Jurkat, Clone E6-1 (cell line): Measurements from ENCODE around the gene LGALS1.
"Not testable (repeated sequence)": the region's sequence is repeated elsewhere in the genome, so short reads cannot be mapped to it uniquely, and the experiment has no call there.

Source experiments
- DNase-seq: peaks from one replicate; pipeline ENCODE4 v3.0.0-alpha.2; 2011; ENCODE audit warnings: low read depth, low spot score
- H3K4me3 ChIP-seq: 2 replicates; pipeline ENCODE4 v1.5.1; 2011; ENCODE audit warnings: mild to moderate bottlenecking, low read length, control low read depth, moderate library complexity

The LGALS1 gene

DNA sequence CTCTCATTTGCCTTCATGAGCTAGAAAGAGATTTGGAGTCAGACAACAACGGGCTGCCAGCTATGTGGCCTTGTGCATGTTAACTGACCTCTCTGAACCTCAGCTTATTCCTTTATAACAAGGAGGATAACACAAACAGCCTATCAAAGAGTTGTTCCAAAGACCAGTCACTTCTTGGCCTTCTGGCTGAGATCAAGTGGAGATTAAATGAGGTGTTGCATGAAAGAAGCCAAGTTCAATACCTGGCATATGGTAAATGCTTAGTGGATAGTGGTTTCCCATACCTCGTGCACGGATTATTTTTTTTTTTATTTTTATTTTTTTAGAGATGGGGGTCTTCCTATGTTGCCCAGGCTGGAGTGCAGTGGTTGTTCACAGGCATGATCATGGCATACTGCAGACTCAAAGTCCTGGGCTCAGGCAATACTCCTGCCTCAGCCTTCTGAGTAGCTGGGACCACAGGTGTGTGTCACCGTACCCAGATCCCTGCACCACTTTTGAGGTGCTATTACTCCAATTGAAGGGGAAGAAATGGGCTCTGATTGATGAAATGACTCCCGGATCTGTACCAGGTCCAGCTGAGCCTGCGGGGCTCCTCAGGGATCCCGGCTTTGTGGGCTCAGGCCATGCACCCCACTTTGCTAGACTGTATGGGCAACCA lies 4.9 kb downstream of the LGALS1 start:
- no peak overlapping the region for H3K4me3 ChIP-seq
- DNase-seq = no peak

DNA sequence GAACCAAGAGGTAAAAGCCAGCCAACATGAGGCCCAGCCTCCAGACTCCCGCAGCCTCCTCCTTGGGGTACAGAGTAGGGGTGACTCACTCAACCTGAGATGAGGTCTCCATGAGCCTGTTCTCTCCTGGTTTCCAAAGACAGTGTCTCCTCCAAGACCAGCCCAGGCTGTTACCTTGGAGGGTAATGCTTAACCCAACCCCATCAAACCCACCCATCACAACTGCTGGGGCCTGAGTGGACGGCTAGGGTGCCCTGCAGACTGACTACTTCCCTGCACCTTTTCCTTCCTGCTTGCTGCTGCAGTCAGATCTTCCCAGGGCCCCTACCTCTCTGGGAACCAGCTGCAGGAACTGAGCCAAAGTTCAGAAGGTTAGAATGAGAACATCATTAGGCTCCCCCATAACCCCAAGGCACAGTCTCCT lies 5.6 kb downstream of the LGALS1 start:
- DNase-seq = no peak
- H3K4me3 ChIP-seq = no peak overlapping the region

DNA sequence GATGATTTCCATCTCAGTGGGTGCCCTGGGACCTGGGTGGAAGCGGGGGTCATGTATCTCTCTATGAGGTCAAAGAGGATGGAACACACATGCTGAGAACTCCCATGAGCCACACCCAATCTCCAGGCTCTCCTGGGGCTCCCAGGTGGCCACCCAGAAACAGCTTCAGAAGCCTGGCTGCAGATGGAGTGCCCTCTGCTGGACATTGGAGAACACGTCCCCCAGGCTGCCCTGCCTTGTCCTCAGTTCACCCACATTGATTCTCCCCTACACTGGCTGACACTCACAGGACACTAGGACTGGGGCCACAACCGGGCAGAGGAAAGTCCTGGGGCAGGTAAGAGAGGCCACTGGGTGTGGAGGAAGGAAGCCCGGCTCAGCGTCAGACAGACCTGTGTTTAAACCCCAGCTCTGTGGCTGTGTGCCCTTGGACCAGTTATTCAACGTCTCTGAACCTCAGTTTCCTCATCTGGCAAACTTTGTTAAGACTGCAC lies 6.2 kb downstream of the LGALS1 start:
- peak; percentile 61 for DNase-seq
- no peak overlapping the region for H3K4me3 ChIP-seq

DNA sequence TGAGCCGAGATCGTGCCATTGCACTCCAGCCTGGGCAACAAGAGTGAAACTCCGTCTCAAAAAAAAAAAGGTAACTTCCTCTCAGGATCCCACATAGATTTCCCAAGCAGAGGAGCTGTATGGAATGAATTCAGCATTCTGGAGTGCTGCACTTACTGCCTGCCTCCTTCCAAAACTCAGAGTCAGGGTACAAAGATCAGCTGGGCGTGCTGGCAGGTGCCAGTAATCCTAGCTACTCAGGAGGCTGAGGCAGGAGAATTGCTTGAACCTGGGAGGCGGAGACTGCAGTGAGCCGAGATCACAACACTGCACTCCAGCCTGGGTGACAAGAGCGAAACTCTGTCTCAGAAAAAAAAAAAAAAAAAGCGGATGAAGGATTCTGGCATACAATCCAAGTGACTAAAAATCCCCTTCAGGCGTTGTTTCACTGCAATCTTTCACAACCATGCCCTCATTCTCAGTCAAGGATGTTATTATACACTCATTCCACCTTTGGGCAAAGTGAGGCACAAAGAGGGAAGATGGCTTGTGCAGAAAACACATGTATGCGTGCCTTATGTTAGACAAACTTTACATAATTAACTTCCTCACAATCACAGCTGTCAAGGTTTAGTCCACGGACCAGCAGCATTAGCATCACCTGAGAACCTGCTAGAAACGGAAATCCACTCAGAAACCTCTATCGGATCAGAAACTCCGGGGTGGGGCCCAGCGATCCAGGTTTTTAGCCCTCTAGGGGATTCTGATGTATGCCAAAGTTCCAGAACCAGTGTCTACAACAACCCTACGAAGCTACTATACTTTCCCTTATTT lies 9.6 kb downstream of the LGALS1 start:
- no peak for DNase-seq
- no peak overlapping the region for H3K4me3 ChIP-seq

DNA sequence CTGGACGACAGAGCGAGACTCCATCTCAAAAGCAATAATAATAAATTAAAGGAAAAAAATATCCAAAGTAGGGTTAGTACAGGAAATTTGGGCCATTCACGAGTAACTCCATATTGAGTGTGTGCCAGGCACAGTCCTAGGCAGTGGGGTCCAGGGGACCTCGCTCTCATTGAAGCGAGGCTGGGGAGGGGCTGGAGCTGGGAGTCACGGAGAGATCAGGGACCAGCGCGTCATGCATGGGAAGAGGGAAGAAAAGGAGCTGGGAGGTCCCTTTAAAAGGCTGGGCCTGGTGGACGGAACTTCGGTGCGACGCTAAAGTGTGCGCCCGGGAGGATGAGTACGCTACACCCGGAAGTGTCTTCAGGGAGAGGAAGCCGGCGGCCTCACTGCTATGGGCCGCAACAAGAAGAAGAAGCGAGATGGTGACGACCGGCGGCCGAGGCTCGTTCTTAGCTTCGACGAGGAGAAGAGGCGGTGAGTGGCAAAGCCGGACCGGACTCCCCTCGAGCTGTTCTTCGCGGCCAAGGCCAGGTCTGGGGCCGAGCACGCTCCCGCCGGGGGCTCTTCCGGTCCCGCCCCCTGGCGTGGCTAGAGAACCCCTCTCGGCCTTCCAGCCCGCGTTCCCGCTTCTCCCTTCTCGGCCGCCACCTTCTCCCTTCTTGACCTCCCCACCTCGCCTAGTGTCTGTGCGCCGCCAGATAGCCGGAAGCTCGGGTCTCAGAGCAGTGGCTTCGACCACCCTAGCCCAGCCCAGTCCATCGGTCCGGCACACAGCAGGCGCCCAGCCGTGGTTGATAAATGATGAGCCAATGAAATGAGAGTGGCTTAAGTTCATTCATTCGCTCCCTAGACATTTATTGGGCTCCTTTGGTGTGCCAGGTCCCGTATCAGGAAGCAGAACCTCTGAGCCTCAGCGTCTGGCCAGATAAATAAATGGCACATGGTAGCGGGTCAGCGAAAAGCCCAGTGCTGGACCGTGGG lies 10.9 kb downstream of the LGALS1 start, which contains the start of gene NOL12:
NOL12 (plus strand) TSS at position 342 of the 981 bp plus-strand sequence; CDS start at position 392, 50 bp downstream.
- DNase-seq = peak; percentile 86
- H3K4me3 ChIP-seq = peak within 1 kb of the TSS; percentile 72

DNA sequence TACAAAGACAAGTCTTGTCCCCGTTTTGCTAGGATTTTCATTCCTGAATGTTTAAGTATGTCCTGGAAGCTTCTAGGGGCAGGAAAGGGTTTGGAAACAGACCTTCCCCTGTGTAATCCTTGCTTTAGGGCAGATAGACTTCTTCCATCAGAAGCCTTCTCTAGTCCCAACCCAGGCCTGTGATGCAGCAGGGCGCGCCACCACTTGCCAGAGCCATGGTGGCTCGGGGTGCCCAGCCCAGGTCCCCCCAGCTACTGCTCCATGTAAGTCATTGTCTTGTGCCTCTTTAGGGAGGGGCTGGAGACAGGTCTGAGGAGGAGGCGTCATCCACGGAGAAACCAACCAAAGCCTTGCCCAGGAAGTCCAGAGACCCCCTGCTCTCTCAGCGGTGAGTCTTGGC lies 15.0 kb downstream of the LGALS1 start:
- no peak for DNase-seq
- no peak overlapping the region for H3K4me3 ChIP-seq

DNA sequence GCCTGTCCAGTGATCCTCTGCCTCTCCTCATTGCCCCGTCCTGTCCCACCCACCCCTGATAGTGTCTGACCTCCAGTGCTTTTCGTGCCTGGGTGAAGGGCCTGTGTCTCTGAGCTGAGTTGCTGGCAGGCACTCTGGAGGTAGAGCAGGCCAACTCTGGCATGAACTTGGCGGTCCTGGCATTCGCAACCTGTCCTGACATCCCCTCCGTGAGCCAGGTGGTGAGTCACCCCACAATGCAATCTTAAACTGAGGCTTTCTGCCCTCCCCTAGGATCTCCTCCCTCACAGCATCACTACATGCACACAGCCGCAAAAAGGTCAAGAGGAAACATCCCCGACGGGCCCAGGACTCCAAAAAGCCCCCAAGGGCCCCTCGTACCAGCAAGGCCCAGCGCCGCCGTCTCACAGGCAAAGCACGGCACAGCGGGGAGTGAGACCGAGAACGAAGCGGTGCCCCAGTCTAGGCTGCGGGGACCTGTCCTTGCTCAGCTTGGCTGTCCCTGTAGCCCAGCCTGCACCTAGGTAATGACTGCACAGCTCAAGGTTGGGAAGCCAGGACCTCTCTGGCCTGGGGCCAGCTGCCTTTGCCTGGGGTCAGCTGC lies 15.6 kb downstream of the LGALS1 start:
- H3K4me3 ChIP-seq = no peak overlapping the region

DNA sequence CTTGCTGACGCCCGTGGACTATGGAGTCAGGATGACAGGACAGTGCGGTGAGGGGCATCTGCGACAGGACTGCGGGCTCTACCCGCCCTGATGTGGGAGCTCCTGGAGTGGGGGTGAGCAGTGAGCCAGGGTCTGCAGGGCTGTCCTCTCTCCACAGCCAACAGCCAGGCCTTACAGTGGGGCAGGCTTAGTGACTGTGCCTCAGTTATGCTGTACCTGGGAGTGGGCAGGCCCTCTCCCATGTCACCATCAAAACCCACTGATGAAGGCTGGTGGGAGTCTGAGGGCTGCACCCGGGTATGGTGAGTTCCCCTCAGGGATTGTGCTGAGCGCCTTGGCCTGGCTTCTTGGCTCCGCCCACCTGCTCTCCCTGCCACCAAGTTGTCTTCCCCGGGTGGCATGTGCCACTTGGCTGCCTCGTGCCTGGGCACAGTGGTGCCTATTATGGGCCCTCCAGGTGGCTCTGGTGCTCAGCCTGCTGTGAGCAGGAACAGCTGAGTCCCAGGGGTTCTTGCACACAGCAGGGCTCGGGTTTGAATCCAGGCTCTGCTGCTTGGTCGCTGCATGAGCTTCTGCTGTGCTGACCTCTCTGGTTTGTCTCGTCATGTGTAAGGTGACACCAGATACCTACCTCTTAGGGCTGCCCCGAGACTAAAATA lies 17.3 kb downstream of the LGALS1 start:
- H3K4me3 ChIP-seq = no peak overlapping the region
- DNase-seq = no peak

More for the DNA sequence above, 15.6 kb downstream of the LGALS1 start:
- no peak for DNase-seq

DNA sequence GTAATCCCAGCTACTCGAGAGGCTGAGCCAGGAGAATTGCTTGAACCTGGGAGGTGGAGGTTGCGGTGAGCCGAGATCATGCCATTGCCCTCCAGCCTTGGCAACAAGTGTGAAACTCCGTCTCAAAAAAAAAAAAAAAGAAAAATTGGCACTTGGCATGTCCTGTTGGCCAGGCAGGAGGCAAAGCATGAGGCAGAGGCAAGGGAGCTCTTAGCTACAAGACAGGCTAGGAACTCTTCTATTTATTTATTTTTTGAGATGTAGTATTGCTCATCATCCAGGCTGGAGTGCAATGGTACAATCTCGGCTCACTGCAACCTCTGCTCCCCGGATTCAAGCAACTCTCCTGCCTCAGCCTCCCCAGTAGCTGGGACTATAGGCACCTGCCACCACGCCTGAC lies 18.7 kb downstream of the LGALS1 start:
- DNase-seq = not testable (repeated sequence)

DNA sequence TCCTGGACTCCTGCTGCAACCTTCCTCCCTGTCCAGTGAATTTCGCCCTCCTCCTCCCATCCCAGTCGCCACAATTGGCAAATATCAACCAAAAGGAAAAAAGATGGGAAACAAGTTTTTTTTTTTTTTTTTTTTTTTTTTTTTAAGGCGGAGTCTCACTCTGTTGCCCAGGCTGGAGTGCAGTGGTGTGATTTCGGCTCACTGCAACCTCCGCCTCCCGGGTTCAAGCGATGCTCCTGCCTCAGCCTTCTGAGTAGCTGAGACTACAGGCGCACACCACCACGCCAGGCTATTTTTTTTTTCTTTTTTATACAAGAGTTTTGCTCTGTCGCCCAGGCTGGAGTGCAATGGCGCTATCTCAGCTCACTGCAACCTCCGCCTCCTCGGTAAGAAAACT lies 20.8 kb downstream of the LGALS1 start:
- H3K4me3 ChIP-seq, DNase-seq: not testable (repeated sequence)

More for the DNA sequence above, 18.7 kb downstream of the LGALS1 start:
- not testable (repeated sequence) for H3K4me3 ChIP-seq

DNA sequence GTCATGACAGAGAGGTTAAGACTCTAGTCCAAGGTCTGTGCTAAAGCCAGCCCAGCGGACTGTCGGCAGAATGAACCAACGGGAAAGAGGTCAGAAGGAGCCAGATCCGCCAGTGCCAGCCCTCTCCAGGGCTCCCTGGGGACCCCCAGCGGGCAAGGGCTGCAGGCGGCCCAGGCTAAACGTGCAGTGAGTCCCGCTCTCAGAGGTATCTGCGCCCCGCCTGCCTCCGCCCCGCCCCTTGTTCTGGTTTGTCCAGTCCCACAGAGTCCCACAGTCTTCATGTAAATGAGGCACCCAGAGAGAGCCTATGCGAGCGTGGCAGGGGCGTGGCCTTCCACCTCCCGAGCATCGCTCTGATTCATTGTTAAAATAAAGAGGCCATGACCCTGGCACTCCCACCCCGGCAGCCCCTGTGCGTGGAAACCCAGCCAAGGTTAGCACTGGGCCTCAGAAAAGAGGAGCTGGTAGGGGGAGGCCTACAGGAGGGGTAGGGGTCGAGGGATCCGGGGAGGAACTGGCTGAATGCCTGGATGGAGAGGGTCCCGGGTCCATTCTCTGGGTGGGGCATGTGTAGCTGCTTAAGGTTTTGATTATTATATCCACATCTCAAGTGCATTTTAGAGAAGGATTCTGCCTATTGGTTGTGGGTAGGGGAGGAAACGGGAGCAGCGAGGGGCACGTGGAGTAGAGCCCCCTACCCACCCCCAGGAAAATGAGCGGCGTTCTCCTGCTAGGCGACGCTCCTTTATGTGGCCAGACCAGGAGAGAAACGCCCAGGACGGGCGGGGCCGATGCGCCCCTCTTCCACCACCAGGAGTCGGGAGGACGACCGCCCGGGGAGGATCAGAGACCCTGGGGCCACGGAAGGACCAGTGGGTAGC lies 21.5 kb downstream of the LGALS1 start, which contains the start of gene TRIOBP:
TRIOBP (plus strand) TSS at position 392 of the 881 bp plus-strand sequence. CDS start 4,318 bp downstream, outside the sequence.
- peak; percentile 78 for DNase-seq

DNA sequence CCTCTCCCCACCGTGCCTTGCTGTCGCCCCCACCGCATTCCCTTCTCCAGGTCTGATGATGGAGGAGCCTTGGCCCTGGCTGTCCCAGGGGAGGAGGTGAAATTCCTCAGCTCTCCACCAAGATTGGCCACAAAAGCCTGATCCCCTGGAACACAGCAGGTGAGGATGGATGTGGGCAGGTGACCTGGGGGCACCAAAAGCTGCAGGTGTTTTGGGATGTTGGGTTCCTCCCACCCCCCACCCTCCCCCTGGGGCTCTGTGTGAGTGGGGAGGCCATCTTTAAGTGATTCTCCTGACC lies 22.1 kb downstream of the LGALS1 start:
- no peak overlapping the region for H3K4me3 ChIP-seq

More for the DNA sequence above, 21.5 kb downstream of the LGALS1 start, which contains the start of gene TRIOBP:
- peak within 1 kb of the TSS; percentile 7; the same call in 1 of the 2 replicates for H3K4me3 ChIP-seq

DNA sequence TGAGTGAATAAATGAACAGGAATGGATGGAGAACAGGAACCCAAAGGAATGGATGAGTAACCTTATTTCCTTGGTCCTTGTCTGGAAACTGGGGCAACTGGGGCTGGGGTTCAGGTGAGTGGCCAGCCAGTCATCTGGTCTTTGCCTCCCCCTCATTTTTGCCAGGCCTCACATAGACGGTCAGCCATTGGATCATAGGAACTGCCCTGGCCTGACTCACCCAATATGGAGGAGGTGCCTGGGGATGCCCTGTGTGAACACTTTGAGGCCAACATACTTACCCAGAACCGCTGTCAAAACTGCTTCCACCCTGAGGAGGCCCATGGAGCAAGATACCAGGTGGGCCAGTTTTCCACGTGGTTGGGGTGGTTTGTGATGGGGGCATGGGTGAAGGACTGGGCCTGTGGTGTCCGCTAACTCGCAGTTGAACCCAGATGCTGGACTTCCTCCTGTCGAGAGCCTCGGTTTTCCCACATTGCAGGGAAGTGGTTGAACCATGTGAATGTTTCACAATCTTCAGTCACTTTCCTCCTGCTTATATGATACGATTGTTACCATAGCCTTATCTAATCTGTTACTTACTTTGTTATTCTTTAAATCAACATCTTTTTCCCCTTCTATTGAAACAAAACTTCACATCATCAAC lies 25.8 kb downstream of the LGALS1 start:
- no peak for DNase-seq
- H3K4me3 ChIP-seq = no peak overlapping the region

More for the DNA sequence above, 22.1 kb downstream of the LGALS1 start:
- DNase-seq = no peak

DNA sequence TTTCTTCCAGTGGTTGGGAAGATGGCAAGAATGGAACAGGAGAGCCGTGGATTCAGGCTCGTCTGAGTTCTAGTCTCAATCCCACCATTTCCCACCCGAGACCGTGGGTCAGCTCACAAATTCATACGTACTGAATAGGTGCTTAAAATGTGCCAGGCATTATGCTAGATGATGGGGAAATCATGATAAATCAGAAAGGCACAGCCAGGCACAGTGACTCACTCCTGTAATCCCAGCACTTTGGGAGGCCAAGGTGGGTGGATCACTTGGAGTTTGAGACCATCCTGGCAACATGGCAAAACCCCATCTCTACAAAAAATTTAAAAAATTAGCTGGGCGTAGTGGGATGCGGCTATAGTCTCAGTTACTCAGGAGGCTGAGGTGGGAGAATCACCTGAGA lies 28.5 kb downstream of the LGALS1 start:
- H3K4me3 ChIP-seq = no peak overlapping the region
- no peak for DNase-seq

DNA sequence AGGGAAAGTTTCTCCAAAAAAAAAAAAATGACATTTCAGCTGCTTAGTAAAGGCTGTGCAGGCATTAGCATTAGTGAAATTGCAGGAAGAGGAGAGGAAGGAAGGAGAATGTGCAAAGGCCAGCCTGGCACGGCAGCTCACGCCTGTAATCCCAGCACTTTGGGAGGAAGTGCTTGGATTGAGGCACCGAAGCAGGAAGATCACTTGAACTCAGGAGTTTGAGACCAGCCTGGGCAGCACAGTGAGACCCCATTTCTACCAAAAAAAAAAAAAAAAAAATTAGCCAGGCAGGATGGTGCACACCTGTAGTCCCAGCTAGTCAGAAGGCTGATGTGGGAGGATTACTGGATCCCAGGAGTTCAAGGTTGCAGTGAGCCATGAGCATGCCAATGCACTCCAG lies 29.2 kb downstream of the LGALS1 start:
- DNase-seq = no peak
- no peak overlapping the region for H3K4me3 ChIP-seq

DNA sequence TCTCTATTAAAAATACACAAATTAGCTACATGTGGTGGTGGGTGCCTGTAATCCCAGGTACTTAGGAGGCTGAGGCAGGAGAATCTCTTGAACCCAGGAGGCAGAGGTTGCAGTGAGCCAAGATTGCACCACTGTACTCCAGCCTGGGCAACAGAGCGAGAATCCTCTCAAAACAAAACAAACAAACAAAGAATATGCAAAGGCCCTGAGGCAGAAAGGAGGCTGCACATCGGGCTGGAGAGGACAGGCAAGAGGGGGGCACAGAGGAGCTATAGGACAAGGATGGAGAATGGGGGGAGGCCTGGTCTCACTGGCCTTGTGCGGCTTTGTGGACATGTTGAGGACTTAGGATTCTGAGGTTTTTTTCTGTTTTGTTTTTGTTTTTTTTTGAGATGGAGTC lies 29.8 kb downstream of the LGALS1 start:
- no peak for DNase-seq
- no peak overlapping the region for H3K4me3 ChIP-seq
